GM21381 (cell line): ENCODE results near the gene SLC25A40.
"Not testable (repeated sequence)": the region's sequence is repeated elsewhere in the genome, so short reads cannot be mapped to it uniquely, and the experiment has no call there.

Source experiments
- ATAC-seq: cut with Tn5 transposase; IDR thresholded peaks from one replicate; pipeline ENCODE4 v1.9.1; 2021; ENCODE audit warnings: mild to moderate bottlenecking, moderate library complexity; ENCODE audit not compliant: unreplicated experiment

Gene SLC25A40

DNA sequence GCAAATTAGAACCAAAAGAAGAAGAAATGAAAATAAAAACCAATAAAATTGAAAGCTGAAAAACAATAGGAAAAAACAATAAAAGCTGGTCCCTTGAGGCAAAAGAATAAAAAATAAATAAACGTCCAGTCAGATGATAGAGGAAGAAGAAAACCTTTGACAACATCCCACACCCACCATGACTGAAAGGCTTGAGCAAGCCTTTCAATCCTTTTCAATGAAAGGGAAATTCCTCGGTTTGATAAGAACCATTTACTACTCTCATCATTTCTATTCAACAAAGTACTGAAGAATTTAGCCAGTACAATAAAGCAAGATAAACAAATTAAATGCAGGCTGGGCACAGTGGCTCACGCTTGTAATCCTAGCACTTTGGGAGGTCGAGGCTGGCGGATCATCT, 3.8 kb downstream of the SLC25A40 start:
- no peak for ATAC-seq

DNA sequence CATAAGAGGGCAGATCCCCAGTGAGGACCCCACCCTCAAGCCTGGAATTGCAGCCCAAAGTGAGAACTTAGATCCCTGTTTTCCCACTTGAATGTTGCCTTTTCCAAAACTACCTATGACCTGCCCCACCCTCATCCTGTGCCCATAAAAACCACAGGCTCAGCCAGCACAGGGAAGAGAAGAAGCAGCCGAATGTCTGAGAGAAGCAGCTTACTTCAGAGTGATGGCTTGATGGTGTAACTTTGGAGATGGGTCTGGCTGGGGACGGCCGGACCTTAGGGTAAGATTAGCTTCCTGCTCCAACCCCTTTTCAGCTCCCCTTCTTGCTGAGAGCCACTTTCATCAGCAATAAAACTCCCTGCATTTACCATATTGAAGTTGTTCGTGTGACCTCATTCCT, 5.7 kb downstream of the SLC25A40 start:
- no peak for ATAC-seq

DNA sequence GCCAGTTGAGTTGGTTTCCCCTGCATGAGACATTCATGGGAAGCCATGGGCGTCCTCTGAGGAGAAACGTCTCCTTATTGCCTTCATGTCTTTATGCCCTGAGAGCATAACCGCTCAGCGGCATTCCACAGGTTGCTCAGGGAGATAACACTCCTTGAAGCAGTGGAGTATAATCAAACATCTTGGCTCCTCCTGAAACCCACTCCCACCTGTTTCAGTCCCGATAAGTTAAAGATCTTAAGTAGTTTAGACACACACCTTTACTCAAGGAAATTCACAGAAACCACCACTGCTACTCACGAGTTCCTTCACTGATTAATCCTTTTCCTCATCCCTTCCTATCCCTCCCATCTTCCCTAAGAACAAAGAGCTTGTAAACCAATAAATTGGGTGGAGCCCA, 9.6 kb downstream of the SLC25A40 start:
- ATAC-seq, result not testable (repeated sequence)

DNA sequence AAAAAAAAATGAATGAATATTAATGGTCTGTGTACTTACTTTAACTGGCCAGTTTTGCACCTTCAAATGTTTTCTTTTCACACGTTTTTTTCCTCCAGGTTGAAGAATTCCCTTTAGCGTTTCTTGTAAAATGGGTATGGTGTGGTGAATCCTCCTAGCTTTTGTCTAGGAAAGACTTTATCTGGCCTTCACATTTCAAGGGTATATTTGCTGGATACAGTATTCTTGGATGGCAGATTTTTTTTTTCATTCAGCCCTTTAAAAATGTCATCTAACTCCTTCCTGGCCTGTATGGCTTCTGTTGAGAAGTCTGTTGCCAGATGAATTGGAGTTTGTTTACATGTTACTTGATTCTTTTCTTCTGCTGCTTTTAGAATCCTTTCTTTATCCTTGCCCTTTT, 10.1 kb downstream of the SLC25A40 start:
- ATAC-seq, result no peak

DNA sequence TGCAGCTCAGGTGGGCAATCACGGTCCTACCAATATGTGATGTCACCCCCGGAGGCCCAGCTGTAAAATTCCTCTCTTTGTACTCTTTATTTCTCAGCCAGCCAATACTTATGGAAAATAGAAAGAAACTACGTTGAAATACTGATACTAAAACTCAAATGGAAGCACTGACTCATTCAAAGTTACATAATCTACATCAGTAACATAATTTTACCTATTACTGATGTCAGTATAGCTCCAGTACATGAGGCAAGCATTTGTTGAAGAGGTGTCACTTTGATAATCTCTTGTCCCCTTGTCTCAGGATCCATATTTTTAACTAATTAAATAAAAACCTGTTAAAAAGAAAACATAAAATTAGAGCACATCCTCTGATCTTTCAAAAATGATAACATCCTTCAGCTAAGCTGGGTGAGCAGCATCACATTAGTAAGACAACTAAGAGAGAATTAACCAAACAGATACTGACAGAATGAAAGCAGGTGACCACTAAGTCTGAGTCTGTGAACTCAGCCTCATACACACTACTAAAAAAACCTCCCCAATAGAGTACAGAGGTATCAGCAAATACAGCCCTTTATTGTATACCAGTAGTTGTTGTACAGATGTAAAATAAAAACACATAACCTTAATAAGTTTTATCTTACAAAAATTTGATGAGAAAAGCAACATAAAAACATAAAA, 17.6 kb downstream of the SLC25A40 start:
- no peak for ATAC-seq

DNA sequence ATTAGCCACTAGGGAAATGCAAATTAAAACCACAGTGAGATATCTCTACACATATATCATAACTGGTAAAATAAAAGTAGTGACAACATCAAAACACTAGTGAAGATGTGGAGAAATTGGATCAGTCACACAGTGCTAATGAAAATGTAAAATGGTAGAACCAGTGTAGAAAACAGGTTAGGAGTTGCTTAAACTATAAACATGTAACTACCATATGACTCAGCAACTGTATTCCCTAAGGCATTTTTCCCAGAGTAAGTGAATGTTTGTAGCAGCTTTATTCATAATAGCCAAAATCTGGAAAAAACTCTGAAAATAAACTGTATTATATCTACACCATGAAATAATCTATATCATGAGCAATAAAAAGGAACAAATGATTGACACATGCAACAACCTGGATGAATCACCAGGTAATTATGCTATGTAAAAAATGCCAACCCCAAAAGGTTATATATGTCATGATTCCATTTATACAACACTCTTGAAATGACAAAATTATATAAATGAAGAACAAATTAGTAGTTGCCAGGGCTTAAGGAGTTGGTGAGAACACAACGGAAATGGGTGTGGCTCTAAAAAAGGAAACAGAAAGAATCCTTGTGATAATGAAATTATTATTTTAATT, 22.8 kb downstream of the SLC25A40 start:
- ATAC-seq, result no peak

DNA sequence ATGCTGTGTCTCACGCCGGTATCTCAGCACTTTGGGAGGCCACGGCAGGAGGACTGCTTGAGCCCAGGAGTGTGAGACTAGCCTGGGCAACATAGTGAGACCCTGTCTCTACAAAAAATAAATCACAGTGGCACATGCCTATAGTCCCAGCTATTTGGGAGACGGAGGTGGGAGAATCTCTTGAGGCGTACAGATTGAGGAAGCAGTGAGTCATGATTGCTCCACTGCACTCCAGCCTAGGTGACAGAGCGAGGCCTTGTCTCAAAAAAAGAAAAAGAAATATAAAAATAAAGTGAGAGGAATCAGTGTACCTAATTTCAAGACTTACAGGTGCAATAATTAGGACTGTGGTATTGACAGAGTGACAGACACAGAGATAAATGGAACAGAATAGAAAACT, 23.9 kb downstream of the SLC25A40 start:
- ATAC-seq, result no peak

DNA sequence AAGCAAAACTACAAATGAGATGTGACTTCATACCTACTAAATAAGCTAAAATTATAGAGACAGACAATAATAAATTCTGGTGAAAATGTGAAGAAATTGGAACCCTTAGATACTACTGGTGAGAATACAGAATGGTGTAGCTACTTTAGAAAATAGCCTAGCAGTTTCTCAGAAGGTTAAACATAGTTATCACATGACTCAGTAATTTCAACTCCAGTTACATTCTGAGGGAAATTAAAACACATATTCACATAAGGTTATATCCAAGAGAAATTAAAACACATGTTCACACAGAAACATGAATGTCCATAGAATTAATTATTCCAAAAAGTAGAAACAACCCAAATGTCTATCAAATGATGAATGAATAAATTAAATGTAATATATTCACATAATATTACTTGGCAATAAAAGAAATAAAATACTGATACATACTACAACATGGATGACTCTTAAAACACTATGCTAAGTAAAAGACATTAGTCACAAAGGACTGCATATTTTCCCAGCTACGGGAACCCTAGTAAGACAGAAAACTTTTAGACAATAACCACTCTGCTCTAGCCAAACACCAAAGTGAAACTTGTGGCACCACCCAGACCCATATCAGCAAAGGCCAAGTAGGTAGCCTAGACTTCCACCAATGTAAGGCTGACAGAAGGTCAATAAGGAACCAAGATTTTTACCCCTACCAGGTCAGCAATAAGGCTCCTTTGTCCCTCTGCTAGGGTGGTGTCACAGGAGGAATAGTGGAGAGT, 25.1 kb downstream of the SLC25A40 start:
- no peak for ATAC-seq

DNA sequence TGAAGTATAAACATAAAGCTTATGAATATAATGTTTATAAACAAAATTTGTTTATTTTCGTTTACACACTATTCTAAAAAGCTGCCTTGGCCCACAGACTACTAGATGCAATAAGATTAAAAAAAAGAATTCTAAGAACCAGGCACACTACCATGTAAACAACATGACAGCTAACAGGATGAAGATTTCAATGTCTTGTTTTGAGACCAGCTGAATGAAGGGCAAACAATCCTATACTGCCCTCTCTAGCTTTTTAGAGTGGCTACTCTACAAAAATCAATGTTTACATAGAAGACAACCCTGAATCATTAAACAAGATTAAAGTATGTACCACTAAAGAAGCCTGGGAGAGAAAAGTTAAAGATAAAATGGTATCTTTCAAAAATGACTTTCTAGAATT, 38.6 kb downstream of the SLC25A40 start:
- ATAC-seq, result no peak

DNA sequence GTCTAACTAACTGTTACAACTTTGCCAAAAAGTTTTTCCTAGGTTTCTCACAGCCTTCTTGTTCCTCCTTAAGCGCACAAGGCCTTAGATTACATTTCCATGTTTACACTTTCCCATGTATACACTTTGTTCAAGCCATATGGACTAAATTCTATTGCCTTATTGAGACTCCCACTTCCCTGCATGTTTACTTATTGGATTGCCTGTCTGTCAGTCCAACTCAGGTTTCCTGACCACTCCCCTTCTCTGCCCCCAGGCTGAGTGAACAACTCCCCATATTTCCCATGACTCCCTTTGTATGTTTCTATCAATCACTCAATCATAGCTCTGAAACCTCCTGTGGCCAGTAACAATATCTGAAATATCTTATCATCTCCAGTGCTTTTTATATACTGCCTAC, 43.0 kb downstream of the SLC25A40 start:
- ATAC-seq, result no peak

DNA sequence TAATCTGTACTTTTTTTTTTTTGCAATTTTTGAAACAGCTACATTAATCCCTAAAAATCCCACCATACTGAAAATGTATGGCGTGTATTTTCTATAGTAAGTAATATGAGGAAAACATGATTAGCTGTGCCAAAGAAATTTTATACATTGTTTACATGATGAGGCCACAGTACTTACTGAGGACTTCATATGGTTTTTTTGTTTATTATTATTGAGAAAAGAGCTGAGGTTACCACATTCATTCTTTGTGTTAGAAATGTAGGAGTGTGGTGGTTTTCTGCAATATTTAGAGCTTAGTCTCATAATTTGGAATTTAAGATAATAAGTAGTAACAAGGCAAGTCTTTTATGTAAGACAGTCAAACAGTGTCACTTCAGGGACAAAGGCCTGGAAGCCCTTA, 45.1 kb downstream of the SLC25A40 start:
- ATAC-seq, result no peak

DNA sequence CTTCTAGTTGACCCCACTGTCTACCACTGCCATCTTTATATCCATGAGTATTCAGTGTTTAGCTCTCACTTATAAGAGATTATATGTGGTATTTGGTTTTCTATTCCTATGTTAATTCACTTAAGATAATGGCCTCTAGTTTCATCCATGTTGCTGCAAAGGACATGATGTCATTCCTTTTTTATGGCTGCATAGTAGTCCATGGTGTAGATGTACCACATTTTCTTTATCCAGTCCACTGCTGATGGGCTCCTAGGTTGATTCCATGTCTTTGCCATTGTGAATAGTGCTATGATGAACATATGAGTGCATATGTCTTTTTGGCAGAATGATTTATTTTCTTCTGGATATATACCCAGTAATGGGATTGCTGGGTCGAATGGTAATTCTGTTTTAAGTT, 47.8 kb downstream of the SLC25A40 start:
- not testable (repeated sequence) for ATAC-seq

DNA sequence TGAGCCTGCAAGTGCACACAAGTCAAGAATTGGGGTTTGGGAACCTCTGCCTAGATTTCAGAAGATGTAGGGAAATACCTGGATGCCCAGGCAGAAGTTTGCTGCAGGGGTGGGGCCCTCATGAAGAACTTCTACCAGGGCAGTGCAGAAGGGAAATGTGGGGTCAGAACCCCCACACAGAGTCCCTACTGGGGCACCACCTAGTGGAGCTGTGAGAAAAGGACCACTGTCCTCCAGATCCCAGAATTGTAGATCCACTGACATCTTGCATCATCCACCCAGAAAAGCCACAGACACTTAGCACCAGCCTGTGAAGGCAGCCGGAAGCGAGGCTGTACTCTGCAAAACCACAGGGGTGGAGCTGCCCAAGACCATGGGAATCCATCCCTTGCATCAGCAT, 50.8 kb downstream of the SLC25A40 start:
- ATAC-seq, result not testable (repeated sequence)

DNA sequence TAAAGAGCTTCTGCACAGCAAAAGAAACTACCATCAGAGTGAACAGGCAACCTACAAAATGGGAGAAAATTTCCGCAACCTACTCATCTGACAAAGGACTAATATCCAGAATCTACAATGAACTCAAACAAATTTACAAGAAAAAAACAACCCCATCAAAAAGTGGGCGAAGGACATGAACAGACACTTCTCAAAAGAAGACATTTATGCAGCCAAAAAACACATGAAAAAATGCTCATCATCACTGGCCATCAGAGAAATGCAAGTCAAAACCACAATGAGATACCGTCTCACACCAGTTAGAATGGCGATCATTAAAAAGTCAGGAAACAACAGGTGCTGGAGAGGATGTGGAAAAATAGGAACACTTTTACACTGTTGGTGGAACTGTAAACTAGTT, 54.1 kb downstream of the SLC25A40 start:
- not testable (repeated sequence) for ATAC-seq

DNA sequence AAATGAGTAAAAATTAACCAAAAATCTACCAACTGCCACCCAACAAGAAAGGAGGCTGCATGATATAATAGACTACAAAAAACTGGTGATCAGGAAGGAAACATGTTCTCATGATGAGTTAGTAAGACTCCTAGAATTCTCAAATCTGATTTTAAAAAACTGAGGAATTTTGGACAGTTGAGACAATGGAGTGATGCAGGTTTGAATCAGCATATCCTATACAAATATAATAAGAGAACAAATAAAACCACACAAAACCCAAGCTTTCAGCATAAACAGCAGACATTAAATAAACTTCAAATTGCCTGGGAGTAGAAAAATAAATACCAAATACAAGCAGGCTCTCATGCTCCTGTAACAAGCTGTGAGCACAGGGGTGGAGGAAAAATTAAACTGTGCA, 57.8 kb downstream of the SLC25A40 start:
- ATAC-seq, result no peak

DNA sequence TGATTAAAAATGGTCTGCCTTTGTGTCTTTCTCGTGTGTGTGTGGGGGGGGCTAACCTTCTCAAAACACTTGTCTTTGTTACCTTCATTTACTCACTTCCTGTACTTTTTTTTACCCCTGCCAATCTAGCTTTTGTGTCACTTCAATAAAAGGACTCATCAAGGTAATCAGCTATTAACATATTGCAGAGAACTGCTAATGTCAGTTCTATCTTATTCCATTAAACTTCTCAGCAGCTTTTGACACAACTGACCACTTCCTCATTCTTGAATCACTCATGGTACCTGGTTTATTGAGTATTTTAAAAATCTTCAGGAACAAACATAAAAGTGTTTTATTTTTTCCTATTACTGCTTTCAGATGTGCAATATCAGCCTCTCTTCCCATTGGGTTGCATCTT, 59.8 kb downstream of the SLC25A40 start:
- ATAC-seq, result no peak

DNA sequence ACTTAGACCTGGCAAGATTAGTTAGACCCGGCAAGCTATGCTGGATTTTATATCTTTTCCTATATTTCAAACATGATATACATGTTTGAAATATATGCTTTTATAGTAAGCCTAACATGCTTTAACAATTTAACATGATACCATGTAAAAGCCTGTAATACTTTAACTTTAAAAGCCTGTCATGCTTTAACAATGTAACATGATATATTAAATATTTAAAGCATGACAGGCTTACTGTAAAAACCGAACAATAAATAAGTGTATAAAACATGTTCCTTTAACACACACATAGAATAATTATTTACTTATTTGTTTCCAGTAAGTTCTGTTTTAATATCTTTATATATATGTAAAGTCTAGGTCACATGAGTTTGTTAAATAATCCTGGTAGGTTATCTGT, 65.4 kb downstream of the SLC25A40 start:
- ATAC-seq, result no peak

DNA sequence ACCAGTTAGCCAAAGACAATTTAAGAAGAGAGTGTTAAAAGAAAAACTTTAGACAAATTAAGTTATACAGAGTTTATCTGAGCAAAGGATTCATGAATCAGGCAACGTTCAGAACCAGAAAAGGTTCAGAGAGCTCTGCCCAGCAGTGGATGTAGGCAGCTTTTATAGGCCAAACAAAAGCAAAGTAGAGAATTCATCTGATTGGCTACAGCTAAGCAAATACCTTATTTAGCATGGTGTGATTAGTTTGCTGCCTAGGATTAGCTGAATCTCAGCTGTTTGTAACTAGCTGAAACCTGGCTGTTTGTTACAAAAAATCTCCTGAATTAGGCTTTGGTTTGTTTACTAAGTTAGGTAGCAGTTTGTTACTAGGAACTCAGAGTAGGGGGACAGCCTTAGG, 66.0 kb downstream of the SLC25A40 start:
- no peak for ATAC-seq

DNA sequence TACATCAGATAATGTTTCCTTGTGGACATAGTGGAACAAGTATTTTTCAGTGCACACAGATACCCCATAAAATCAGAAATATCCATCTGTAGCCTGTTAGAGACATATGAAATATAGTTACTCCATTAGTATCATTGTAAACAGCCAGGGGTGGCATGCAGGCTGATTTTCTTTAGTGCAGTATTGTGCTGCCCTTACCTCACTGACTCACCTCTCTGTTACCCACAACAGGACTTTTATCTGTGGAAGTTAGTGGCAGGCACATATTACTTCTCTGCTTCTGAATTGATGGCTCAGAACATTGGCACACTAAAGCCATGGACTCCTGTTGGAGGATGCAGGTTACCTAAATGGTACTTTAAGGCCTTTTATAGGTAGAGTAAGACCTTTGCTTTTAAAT, 70.0 kb downstream of the SLC25A40 start:
- no peak for ATAC-seq

DNA sequence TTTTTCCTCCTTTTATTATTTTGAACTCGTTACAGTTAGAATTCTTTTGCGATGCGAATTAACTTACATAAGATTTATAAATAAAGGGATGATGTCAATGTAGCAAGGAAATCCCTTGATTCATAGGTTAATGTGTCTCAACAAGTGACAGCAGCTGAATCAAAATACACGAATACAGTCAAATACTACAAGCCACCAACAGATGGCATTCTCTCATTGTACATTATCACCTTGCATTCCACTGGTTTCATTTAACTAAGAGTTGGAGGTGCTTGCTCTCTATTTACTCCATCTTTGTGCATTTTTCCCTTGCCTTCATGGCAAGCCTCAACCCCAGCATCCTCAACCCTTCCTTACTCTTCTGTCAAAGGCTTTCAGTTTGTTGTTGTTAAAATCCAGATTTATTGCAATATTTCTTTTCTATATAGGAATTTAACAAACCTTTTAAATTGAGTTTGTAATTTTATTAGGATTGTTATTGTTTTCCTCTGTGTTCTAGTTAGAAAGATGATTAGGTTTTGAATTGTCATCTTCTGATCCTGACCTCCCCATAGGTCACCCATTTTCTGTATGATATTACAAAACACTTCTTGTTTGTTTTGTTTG, 78.3 kb downstream of the SLC25A40 start:
- peak; percentile 92 for ATAC-seq

DNA sequence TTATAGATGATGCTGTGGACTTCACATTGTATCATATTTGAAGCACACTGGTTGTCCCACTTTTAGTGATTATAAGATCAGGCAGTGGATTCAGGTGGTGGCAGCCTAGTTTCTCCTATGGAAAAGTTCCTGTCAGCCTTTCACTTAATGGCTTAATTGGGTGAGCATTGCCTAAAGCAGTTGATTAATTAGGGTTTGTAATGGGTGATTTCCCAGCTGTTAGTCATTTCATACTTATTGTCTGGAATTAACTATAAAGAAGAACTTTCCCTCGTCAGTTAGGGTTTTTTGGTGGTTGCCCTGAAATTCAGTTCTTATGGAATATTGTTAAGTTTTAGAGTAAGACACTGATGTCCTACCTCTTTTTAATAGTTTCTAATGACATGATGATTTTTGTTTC, 78.8 kb downstream of the SLC25A40 start:
- ATAC-seq, result no peak
